Common myeloid progenitor, CD34-positive (primary cell): ENCODE data around the gene PSMB7.

Source experiments
- CTCF ChIA-PET: fragments of 350-600 bp; sonication (Branson Sonifier 250); formaldehyde crosslinking; loops from one replicate; lab custom pipeline; 2021; ENCODE audit warnings: antibody characterized with exemption; lab: Charles Lee
- POLR2A ChIA-PET: fragments of 350-600 bp; sonication (Branson Sonifier 250); formaldehyde crosslinking; loops from one replicate; lab custom pipeline; 2021; ENCODE audit warnings: antibody characterized with exemption; lab: Charles Lee
- DNase-seq, 3 donors: peaks; one replicate each; pipeline versions ENCODE4 v3.0.0 to v3.0.0-alpha.2; 2013
- H3K27ac ChIP-seq, 2 experiments: 1 replicate in 1 of 2; 2 replicates in 1 of 2; pipeline ENCODE4 v1.7.0; 2013; ENCODE audit warnings: inconsistent platforms in 2 of 2, low read length in 2 of 2, mild to moderate bottlenecking in 2 of 2, low read depth in 1 of 2, moderate library complexity in 1 of 2; ENCODE audit not compliant: severe bottlenecking in 2 of 2, insufficient read depth in 1 of 2, poor library complexity in 1 of 2
- H3K27me3 ChIP-seq, 5 experiments: replicated peaks in 2 of 5; 1 replicate in 3 of 5; 2 replicates in 2 of 5; pipeline versions ENCODE4 v1.6.1 to v1.7.0; 2013; ENCODE audit warnings: low read length in 4 of 5, mild to moderate bottlenecking in 2 of 5, moderate library complexity in 2 of 5, inconsistent platforms in 1 of 5; ENCODE audit not compliant: insufficient read depth in 5 of 5, control insufficient read depth in 4 of 5
- H3K36me3 ChIP-seq, 4 experiments: 1 replicate in 2 of 4; 2 replicates in 2 of 4; pipeline versions ENCODE4 v1.6.1 to v1.7.0; 2013; ENCODE audit warnings: low read length in 3 of 4, control low read depth in 1 of 4, mild to moderate bottlenecking in 1 of 4; ENCODE audit not compliant: control insufficient read depth in 4 of 4, insufficient read depth in 4 of 4
- H3K4me1 ChIP-seq, 4 experiments: 1 replicate in 3 of 4; 2 replicates in 1 of 4; pipeline versions ENCODE4 v1.6.1 to v1.7.1; 2013; ENCODE audit warnings: low read length in 3 of 4, mild to moderate bottlenecking in 3 of 4, control low read depth in 1 of 4, inconsistent platforms in 1 of 4, moderate library complexity in 1 of 4; ENCODE audit not compliant: control insufficient read depth in 4 of 4, insufficient read depth in 4 of 4; ENCODE audit errors: control extremely low read depth in 1 of 4
- H3K4me3 ChIP-seq, 7 experiments: 1 replicate in 4 of 7; 2 replicates in 3 of 7; pipeline versions ENCODE4 v1.5.1 to v1.7.0; 2013; ENCODE audit warnings: mild to moderate bottlenecking in 7 of 7, low read length in 6 of 7, moderate library complexity in 6 of 7, inconsistent platforms in 2 of 7, low read depth in 2 of 7, control low read depth in 1 of 7; ENCODE audit not compliant: insufficient read depth in 4 of 7, control insufficient read depth in 1 of 7; ENCODE audit errors: extremely low read depth in 1 of 7
- H3K9me3 ChIP-seq, 5 experiments: 1 replicate in 4 of 5; 2 replicates in 1 of 5; pipeline versions ENCODE4 v1.6.1 to v1.7.1; 2013; ENCODE audit warnings: low read length in 4 of 5, mild to moderate bottlenecking in 2 of 5, inconsistent platforms in 1 of 5, low read depth in 1 of 5, moderate library complexity in 1 of 5; ENCODE audit not compliant: control insufficient read depth in 4 of 5, insufficient read depth in 2 of 5; ENCODE audit errors: control extremely low read depth in 1 of 5
- WGBS: methylation state at CpG from one replicate; pipeline ENCODE4 v1.1.5; 2013; ENCODE audit not compliant: insufficient coverage; 5-methylcytosine and 5-hydroxymethylcytosine counted together

PSMB7 gene

DNA sequence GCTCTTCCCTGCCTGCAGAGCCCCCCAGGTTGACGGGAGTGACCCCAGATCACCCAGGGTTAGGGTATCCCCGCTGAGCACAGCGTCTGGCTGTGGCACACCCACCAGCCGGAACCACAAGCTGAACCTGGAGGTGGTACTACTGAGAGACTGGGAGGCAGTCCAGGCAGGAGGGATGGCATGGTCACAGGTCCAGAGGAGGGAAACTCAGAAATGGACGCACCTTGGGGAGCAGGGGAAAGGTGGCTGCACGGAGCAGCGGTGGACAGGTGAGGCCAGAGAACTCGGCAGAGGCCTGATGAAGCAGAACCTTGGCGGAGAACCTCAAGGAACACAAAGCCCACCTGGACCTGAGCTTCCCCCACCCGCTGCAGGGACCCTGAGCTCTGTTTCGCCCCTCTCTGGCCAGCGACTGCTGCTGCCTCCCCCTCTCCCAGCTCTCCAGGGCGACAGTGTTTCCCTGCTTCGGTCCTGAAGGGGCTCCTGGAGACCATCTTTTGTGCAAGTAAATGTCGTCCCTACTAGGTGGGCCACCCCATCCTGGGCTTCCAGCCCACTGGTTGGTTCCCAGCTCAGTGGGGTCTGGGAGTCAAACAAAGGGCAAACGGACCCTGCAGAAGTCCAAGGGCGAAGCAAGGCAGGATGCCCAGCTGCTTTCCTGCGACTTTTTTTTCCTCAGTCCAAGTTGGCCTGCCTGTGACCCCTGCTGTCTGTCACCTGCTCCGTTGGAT lies 35.9 kb upstream of the PSMB7 start:
- Histone ChIP-seq H3K27me3 (peaks cover 0 to 49% (median 19%) of the 10 kb centered on the region in 5 experiments), H3K36me3 (no peaks in the 10 kb centered on the region), H3K4me3 (peak overlapping the region in 5 of 7 experiments; percentile 8 to 56 (median 37)), H3K4me1 (peaks cover 0 to 20% (median 10%) of the 10 kb centered on the region in 4 experiments), H3K9me3 (peaks cover 0 to 4% (median 2%) of the 10 kb centered on the region in 5 experiments), H3K27ac (no peak overlapping the region)
- ChIA-PET POLR2A (no interaction called here), CTCF (interaction anchor here (1.3 to 8.8 kb wide), 2 partner anchors 10 to 33 kb away, joined by 7 to 51 read pairs; partner anchors contain the start of gene PSMB7)
- no peak for DNase-seq
- 50% methylated on average over 16 of the region's 19 CpGs for WGBS

DNA sequence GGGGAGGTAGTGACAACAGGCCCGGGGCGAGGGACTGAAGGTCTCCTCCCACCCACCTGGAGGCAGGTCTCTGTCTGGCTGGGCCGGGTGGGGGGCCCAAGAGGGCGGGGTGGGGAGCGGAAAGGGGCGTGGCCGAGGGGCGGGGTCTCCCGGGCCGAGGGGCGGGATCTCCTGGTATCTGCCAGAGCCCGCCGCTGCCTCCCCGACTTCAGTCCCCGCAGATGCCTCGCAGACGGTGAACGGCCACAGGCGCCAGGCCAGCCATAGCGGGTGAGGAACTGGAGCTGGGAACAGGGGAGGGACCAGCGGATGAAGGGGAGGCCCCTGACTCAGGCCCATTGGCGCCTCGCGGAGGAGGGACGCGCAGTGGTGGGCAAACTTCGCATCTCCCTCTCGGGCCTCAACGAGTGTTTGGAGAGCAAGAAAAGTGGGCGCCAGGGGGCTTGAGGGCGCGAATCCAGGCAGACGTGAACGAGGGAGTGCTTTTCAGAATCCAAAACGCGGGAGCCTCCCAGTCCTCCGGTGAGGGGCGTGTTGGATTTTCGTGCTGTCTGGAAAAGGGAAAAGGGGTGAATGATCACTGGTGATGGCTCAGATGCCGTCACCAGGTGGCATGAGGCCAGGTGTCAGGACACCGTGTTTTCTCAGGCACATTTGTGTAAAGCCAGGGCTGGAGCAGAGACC lies 35.1 kb upstream of the PSMB7 start, which contains the start of gene ADGRD2:
Gene ADGRD2 (plus strand): TSS at position 211 of the 684 bp plus-strand sequence. CDS start 1,216 bp downstream, outside the sequence.
- Histone ChIP-seq H3K27ac (no peak within 1 kb of the TSS), H3K9me3 (peaks cover 0 to 4% (median 2%) of the 10 kb centered on the region in 5 experiments), H3K36me3 (no peaks in the 10 kb centered on the region), H3K27me3 (peaks cover 0 to 49% (median 19%) of the 10 kb centered on the region in 5 experiments), H3K4me3 (peak within 1 kb of the TSS in 5 of 7 experiments; percentile 8 to 56 (median 37)), H3K4me1 (peaks cover 0 to 20% (median 10%) of the 10 kb centered on the region in 4 experiments)
- peak; percentile 38 to 76 (median 64) for DNase-seq
- WGBS = 6% methylated on average over 30 of the region's 41 CpGs
- ChIA-PET CTCF (interaction anchor here (1.3 to 8.8 kb wide), 2 partner anchors 11 to 32 kb away, joined by 7 to 51 read pairs; partner anchors contain the start of gene PSMB7), POLR2A (no interaction called here)

DNA sequence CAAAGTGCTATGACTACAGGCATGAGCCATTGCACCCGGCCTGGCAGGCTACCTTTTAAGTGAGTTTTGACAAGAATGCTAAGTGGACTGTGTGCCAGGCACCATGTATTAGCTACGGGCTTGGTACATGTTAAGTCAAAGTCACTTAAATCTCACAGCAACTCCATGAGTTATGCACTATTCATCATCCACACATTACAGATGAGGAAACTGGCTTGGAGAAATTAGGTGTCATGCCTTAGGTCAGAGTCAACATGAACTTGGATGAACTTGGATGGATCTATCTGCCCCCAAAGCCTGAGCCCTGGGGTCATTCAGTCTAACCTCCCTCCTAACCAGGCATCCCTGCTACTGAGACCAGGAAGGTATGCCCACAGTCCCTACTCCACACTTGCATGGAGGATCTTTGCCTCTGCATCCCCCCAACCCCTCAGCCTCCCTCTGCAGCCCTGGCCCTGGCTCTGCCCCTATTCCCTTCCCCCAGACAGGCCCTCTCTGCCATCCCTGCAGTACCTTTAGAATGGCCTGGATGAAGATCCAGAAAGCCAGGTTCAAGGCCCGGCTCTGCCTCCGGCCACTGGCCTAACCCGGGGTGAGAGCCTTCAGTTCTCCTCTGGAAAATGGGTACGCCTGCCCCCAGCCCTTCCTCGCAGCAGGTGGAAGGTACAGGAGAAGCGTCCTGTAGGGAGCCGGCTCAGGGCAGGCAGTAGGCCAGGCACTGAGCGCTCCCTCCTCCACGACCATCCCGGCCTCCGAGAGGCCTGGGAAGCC lies 34.3 kb upstream of the PSMB7 start:
- POLR2A ChIA-PET = interaction anchor here (0.7 kb wide), 1 partner anchor 995 kb away, joined by 3 read pairs; no protein-coding TSS in a partner anchor
- Histone ChIP-seq H3K4me3 (no peak overlapping the region), H3K9me3 (peaks cover 0 to 4% (median 2%) of the 10 kb centered on the region in 5 experiments), H3K27me3 (peaks cover 0 to 46% (median 19%) of the 10 kb centered on the region in 5 experiments), H3K4me1 (peaks cover 0 to 20% (median 10%) of the 10 kb centered on the region in 4 experiments), H3K36me3 (no peaks in the 10 kb centered on the region), H3K27ac (no peak overlapping the region)
- DNase-seq = no peak
- CTCF ChIA-PET = interaction anchor here (0.6 to 8.8 kb wide), 3 partner anchors 14 to 39 kb away, joined by 4 to 51 read pairs (median 7); partner anchors contain the start of gene PSMB7
- WGBS = 95% methylated on average over 12 of the region's 13 CpGs

DNA sequence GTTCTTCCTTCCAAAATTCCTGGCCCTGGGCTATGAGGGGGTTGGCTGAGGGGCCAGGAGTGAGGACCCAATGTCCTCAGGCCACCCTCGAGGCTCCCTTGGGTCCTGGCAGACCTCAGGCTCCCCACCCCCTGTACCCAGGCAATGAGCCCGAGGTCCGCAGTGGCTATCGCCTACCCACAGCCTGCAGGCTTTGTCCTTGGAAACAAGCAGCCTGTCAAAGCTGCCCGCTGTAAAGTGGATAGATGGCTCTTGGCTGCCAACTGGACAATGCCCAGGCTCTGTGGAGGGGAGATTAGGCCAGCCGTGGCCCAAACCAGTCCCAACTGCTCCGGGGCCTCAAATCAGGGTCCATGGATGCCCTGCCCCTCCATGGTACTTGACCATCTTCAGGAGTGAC lies 32.8 kb upstream of the PSMB7 start:
- Histone ChIP-seq H3K27ac (no peak overlapping the region), H3K36me3 (no peaks in the 10 kb centered on the region), H3K27me3 (peaks cover 0 to 33% (median 18%) of the 10 kb centered on the region in 5 experiments), H3K4me1 (peaks cover 0 to 16% (median 8%) of the 10 kb centered on the region in 4 experiments), H3K4me3 (no peak overlapping the region), H3K9me3 (peaks cover 0 to 3% (median 2%) of the 10 kb centered on the region in 5 experiments)
- ChIA-PET POLR2A (no interaction called here), CTCF (interaction anchor here (0.8 to 8.8 kb wide), 4 partner anchors 13 to 107 kb away, joined by 3 to 51 read pairs (median 6); partner anchors contain the start of gene PSMB7)
- no peak for DNase-seq
- 100% methylated on average over 1 of the region's 7 CpGs for WGBS

DNA sequence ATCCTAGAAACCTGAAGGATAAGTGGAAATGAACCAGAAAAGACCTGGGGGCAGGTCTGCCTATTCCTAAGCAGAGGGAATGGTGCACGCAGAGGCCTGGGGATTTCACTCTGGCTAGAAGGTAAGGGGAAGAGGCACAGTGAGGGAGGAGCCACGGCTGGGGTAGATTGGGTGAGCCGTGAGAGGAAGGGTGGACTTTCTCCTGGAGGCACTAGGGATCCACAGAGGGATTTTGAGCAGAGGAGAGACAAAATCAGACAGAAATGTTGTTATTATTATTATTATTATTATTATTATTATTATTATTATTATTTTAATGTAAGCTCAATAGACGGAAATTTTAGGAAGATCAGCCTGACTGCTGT lies 32.0 kb upstream of the PSMB7 start:
- Histone ChIP-seq H3K9me3 (peaks cover 0 to 2% (median 0%) of the 10 kb centered on the region in 5 experiments), H3K4me3 (no peak overlapping the region), H3K36me3 (no peaks in the 10 kb centered on the region), H3K4me1 (peaks cover 0 to 14% (median 8%) of the 10 kb centered on the region in 4 experiments), H3K27ac (no peak overlapping the region), H3K27me3 (peaks cover 0 to 26% (median 19%) of the 10 kb centered on the region in 5 experiments)
- POLR2A ChIA-PET = no interaction called here
- DNase-seq = no peak
- 69% methylated on average over 2 of the region's 4 CpGs for WGBS
- CTCF ChIA-PET = interaction anchor here (0.8 to 8.8 kb wide), 4 partner anchors 12 to 108 kb away, joined by 3 to 51 read pairs (median 6); partner anchors contain the start of gene PSMB7

DNA sequence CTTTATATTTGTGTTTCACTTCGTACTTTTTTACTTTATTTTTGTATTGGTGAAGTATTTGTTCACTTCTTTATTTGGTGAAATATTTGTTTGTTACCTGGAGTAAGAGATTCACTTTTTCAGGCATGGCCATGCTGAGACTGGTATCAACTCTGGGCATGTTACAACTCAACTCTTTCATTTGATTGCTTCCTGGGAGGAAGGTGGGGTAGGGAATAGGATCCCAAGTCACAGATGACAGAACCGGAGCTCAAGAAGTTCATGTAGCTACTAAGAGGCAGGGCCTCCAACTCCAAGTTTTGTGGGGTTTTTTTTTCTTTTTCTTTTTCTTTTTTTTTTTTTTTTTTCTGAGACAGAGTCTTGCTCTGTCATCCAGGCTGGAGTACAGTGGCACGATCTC lies 28.9 kb upstream of the PSMB7 start:
- ChIA-PET CTCF (interaction anchor here (0.9 to 8.8 kb wide), 2 partner anchors 20 to 26 kb away, joined by 3 to 51 read pairs; partner anchors contain the start of gene PSMB7), POLR2A (no interaction called here)
- no peak for DNase-seq
- Histone ChIP-seq H3K9me3 (peaks cover 0 to 3% (median 0%) of the 10 kb centered on the region in 5 experiments), H3K27ac (no peak overlapping the region), H3K27me3 (peaks cover 0 to 2% (median 0%) of the 10 kb centered on the region in 5 experiments), H3K4me3 (no peak overlapping the region), H3K4me1 (peaks cover 0 to 10% (median 5%) of the 10 kb centered on the region in 4 experiments), H3K36me3 (no peaks in the 10 kb centered on the region)
- no CpG with 5 or more reads among the region's 3 CpGs for WGBS
